ENCODE results near the gene CDK5RAP3.
"Not testable (repeated sequence)": the region's sequence is repeated elsewhere in the genome, so short reads cannot be mapped to it uniquely, and the experiment has no call there.

Gene CDK5RAP3

GRCh38 chr17:48001657-48002056 lies 30.7 kb downstream of the CDK5RAP3 start:
- DNase-seq, result not testable (repeated sequence)

- peak; percentile 87 for DNase-seq
Observed at GRCh38 chr17:48002266-48002915, 31.5 kb downstream of the CDK5RAP3 start.

GRCh38 chr17:48002916-48003416 lies 32.1 kb downstream of the CDK5RAP3 start:
- DNase-seq, result no peak

GRCh38 chr17:48003417-48004151 lies 32.7 kb downstream of the CDK5RAP3 start:
- no peak for DNase-seq

- no peak for DNase-seq
Observed at GRCh38 chr17:48004983-48005382, 34.1 kb downstream of the CDK5RAP3 start.

- no peak for DNase-seq
Observed at GRCh38 chr17:48006936-48007709, 36.2 kb downstream of the CDK5RAP3 start.

- DNase-seq, result no peak
Observed at GRCh38 chr17:48010193-48010592, 39.3 kb downstream of the CDK5RAP3 start.

GRCh38 chr17:48011405-48012150 lies 40.7 kb downstream of the CDK5RAP3 start:
- DNase-seq, result peak; percentile 83

- DNase-seq, result peak; percentile 76
Observed at GRCh38 chr17:48012151-48012520, 41.2 kb downstream of the CDK5RAP3 start.

- no peak for DNase-seq
Observed at GRCh38 chr17:48012654-48013053, 41.7 kb downstream of the CDK5RAP3 start.

- DNase-seq, result no peak
Observed at GRCh38 chr17:48013876-48014594, 43.1 kb downstream of the CDK5RAP3 start.

- DNase-seq, result no peak
Observed at GRCh38 chr17:48014595-48015111, 43.7 kb downstream of the CDK5RAP3 start.

GRCh38 chr17:48016112-48016511 lies 45.2 kb downstream of the CDK5RAP3 start:
- no peak for DNase-seq

GRCh38 chr17:48017817-48018158 lies 46.9 kb downstream of the CDK5RAP3 start:
- DNase-seq, result not testable (repeated sequence)

- DNase-seq, result no peak
Observed at GRCh38 chr17:48021934-48022333, 51.0 kb downstream of the CDK5RAP3 start.

GRCh38 chr17:48022901-48023300 lies 52.0 kb downstream of the CDK5RAP3 start:
- peak; percentile 13 for DNase-seq

GRCh38 chr17:48023400-48024148 lies 52.7 kb downstream of the CDK5RAP3 start:
- peak; percentile 96 for DNase-seq

GRCh38 chr17:48024149-48025039 lies 53.5 kb downstream of the CDK5RAP3 start:
- DNase-seq, result peak; percentile 93

- DNase-seq, result peak; percentile 98
Observed at GRCh38 chr17:48025040-48025903, 54.4 kb downstream of the CDK5RAP3 start.
